GM21367 (cell line): Measurements from ENCODE around the gene TBX3.

Experiments
- ATAC-seq: cut with Tn5 transposase; IDR thresholded peaks from one replicate; pipeline ENCODE4 v1.9.1; 2021; ENCODE audit not compliant: unreplicated experiment

The TBX3 gene

DNA sequence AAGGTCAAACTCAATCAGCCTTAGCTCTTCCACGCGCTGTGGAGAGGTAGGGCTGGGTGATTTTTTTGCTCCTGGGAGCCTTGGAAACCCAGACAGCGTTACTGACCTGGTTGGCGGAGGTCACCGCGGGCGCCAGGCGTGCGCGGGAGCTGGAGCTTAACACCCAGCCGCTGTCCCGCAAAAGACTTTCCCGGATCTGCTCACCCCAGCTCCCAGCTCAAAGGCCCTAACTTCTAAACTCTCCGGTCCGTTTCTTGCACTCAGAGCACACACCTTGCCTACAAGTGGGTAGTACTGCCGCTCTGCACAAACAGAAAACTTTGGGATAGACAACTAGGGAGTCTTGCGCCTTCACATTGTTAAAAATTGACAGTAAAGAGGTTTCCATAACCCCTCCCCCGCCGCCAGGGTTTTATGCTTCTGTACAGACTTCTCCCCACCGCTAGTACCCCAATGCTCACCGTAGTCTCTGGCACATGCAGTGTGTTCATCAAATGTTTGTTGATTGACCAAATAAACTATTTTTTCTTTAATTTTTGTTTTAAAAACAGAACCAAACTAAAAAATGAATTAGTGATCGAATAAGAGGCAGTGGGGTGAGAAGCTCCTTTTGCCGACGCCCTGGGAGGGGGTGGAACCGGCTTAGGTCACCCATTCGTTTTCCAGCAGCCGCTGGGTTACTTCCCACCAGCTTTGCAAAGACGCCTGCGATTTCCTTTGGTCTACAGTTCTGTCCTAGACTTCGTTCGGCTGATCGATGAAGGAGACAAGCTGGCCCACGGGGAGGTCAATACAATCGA, 12.7 kb upstream of the TBX3 start:
- ATAC-seq: no peak

DNA sequence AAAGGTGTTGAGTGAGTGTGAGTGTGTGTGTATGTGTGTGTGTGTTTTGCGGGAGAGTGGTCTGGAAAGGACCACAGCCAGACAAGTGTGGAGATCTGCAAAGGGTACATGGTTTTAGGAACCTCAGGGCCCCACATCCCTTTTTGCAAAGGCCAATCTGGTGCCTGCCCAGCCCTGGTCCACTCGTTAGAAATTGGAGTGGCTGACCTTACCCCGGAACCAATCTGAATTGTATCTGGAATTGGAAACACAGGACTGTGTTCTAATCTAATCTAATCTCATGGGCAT, 11.3 kb upstream of the TBX3 start:
- ATAC-seq: no peak

- no peak for ATAC-seq
Observed at GRCh38 chr12:114694436-114695304, 10.7 kb upstream of the TBX3 start.

GRCh38 chr12:114693532-114693931, 9.6 kb upstream of the TBX3 start:
- ATAC-seq: no peak

DNA sequence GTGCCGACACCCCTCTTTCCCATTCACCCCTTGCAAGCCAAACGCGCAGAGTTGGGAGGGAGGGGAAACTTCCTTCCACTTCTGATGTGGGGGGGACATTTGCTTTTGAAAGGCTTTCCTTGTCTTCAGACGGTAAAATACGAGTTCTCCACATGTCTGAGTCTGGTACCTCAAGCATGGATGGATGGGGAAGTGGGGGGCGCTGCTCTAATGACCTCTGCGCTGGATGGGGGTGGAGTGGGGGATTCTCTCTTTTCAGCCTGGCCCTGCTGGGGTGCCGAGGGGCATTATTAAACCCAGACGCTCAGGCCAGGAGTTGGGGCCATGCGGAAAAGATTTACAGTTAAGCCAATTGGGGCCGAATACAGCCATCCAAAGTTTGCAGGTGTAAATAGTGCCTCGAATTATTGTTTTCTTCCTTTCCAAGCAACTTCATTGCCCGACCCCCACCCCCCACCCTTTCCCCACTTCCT, 9.1 kb upstream of the TBX3 start:
- ATAC-seq: no peak

- no peak for ATAC-seq
Observed at GRCh38 chr12:114692186-114693058, 8.4 kb upstream of the TBX3 start.

DNA sequence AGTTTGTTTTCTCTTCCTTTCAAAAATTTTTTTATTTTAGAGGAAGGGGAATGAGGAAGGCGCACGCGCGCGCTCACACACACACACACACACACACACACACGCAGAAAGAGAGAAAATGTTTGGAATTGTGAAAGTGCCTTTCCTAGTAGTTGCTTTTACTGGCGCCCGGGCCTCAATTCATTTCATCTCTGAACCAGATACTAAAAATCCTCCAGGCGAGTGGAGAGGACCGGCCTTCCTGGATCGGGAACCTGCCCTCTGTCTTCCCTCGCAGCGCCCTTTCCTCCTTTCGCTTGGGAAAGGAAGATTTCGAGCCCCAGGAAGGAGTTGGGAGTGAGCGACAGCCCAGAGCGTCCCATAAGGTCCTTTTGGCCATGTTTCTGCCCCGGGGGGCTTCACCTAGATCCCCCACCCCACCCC, 7.8 kb upstream of the TBX3 start:
- no peak for ATAC-seq

DNA sequence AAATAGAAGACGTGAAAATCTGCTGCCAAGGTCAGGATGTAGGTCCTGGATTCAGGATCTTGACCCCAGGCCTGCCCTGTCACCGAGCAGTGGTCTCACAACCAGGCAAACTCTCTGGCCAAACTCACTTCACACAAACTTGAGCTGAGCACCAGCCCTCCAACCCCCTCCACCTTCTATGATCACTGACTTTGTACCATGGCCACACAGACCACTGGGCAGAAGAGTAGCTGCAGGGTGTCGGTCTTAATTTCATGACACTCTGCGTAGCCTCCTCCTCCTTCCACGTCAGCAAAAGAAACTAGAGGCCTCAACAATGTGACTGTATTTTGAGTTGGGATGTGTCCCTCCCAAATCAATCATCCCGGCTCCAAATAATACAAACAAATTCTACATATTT, 7.2 kb upstream of the TBX3 start:
- ATAC-seq: no peak

DNA sequence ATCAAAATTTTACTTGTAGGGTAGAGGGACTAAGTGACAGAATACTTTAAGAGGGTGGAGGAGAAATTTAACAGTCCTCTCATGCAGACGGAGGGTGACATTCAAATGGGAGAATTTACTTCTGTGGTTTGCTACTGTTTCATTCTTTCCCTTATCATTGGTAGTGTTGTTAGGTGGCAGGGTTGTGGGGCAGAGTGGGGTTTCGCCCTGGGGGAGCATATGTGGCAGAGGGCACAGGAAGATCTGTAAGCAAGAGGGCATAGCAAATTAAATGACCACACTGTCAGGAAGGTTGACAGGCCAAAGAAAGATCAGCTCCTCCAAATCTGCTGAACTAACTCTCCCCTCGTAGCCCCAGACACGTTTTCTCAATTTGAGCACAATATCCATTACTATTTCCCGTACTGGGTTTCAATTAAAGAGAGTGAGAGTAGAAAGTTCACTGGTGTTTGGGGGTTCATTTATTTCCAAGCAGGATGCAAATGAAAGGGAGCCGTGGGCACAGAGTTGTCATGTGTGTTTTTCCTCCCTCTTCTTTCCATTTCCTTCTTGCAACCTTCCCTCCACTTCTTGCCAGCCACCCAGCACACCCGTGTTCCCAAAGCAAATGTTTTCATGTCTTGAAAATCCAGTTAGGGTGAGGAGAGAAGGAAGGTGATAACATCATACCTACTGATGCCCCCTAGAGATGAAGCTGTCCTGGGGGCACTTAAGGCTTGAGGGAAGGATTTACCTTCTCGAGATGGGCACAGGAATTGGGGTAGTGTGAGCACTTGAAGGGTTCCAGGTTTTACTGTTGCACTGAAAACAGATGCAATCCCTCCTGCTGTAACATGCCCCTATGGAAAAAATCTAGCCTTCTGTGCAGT, 6.5 kb upstream of the TBX3 start:
- ATAC-seq: no peak

- no peak for ATAC-seq
Observed at GRCh38 chr12:114689075-114689994, 5.4 kb upstream of the TBX3 start.

GRCh38 chr12:114688256-114688845, 4.4 kb upstream of the TBX3 start:
- no peak for ATAC-seq

DNA sequence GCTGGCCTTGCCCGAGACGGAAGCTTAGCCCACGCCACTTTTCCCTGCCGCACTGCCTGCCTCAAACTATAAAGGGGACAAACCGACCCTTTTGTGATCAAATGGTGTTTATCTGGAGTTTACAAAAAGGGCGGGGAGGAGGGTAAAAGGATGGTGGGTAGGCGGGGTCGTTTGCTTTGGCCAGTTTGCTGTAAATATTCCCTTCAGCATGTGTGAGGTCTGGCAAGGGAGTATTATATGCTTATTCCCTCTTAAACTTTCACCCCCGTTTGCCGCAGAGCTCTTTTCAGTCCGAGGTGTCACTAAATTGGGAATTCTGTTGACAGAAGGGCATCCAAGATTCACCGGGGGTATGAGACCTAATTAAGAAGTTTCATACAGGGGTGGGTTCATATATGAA, 3.8 kb upstream of the TBX3 start:
- no peak for ATAC-seq

DNA sequence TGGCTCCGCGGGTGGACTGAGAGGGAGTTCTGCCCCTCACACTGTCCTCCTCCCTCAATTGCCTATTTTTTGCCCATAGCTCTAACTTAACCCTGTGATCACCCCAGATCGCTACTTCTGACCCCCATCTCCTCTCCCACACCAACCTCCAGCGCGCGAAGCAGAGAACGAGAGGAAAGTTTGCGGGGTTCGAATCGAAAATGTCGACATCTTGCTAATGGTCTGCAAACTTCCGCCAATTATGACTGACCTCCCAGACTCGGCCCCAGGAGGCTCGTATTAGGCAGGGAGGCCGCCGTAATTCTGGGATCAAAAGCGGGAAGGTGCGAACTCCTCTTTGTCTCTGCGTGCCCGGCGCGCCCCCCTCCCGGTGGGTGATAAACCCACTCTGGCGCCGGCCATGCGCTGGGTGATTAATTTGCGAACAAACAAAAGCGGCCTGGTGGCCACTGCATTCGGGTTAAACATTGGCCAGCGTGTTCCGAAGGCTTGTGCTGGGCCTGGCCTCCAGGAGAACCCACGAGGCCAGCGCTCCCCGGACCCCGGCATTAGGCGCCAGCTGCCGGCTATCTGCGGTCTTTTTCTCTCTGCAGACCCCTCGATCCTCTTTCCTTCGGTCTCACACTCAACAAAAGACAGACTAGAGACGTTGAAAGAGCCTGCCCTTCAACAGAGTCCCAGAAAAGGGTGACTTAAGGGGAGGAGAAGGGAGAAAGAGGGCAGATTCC, 3.0 kb upstream of the TBX3 start:
- ATAC-seq: no peak

DNA sequence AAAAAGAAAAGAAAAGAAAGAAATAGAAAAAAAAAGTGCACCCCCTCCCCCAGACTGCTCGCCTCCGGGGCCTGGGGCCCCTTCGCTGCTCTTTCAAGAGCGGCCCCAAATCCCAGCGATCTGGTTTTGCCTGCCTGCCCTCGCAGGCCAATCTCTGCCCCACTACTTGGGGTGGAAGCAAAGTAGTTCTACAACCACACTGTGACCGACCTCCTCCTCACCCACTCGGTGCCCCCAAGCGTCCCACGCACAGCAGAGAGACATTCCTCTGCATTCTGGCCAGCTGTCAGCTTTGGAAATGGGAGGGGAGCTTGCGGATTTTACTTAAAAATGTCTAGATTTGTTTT, 2.4 kb upstream of the TBX3 start:
- ATAC-seq: no peak

DNA sequence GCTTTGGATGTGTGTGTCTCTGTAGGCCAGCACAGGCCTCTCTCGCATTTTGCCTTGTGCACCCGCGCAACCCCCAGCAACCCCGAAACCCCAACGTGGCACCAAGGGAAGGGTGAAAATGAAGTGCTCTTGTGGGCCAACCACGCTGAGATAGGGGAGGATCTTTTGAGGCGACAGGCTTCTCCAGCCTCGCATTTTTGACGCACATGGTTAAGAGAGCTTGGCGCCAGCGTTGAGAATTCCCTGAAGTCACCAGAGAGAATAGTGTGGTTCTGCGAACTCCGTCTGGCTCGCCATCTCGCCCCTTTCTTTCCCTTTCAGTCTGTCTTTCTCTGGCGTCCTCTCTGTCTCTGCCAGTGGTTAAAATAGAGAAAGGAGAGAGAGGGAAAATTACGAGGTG, 1.9 kb upstream of the TBX3 start:
- ATAC-seq: no peak

GRCh38 chr12:114685320-114685781, 1.4 kb upstream of the TBX3 start:
- ATAC-seq: no peak

- no peak for ATAC-seq
Observed at GRCh38 chr12:114684870-114685273, 897 bp upstream of the TBX3 start.

GRCh38 chr12:114683709-114684097, 272 bp downstream of the TBX3 start:
- ATAC-seq: no peak
